Calu3 (cell line): Measurements from ENCODE around the gene SPEF1. TPM values are rescaled to one million over a fixed set of nuclear protein-coding genes. Genes with fewer than 3 reads are reported as not detected.

Experiments
- BruUV-seq: library from RNA; stranded (reverse); fragments of 400-500 nt; replicated peaks from 2 replicates; lab custom pipeline; 2021; lab: Mats Ljungman, UMichigan
- CTCF ChIA-PET: fragments of 300-600 bp; sonication (Branson Sonifier 250); formaldehyde crosslinking; loops from one replicate; lab custom pipeline; 2022; ENCODE audit warnings: antibody characterized with exemption; lab: Charles Lee
- DNase-seq: peaks from one replicate; pipeline ENCODE4 v3.0.0; 2022
- H3K27ac Mint-ChIP-seq: one replicate; pipeline ENCODE4 v1.8.0; 2022; ENCODE audit warnings: mixed read lengths; ENCODE audit not compliant: unreplicated experiment
- H3K27me3 Mint-ChIP-seq: one replicate; pipeline ENCODE4 v1.8.0; 2022; ENCODE audit warnings: mixed read lengths; ENCODE audit not compliant: unreplicated experiment
- H3K36me3 Mint-ChIP-seq: one replicate; pipeline ENCODE4 v1.8.0; 2022; ENCODE audit warnings: mild to moderate bottlenecking, moderate library complexity, mixed read lengths; ENCODE audit not compliant: insufficient read depth, unreplicated experiment
- H3K4me1 Mint-ChIP-seq: one replicate; pipeline ENCODE4 v1.8.0; 2022; ENCODE audit warnings: mild to moderate bottlenecking, low read depth, mixed read lengths; ENCODE audit not compliant: unreplicated experiment
- H3K4me3 Mint-ChIP-seq: one replicate; pipeline ENCODE4 v1.8.0; 2022; ENCODE audit warnings: mild to moderate bottlenecking, low read depth, moderate library complexity, mixed read lengths; ENCODE audit not compliant: unreplicated experiment
- H3K9me3 Mint-ChIP-seq: one replicate; pipeline ENCODE4 v1.8.0; 2022; ENCODE audit warnings: low read depth, mixed read lengths; ENCODE audit not compliant: unreplicated experiment
- intact Hi-C: fragments of 100-400 bp; cut with micrococcal nuclease; formaldehyde crosslinking; loops from one replicate; pipeline ENCODE4 v1.10.0; 2022; ENCODE audit not compliant: unreplicated experiment
- total RNA-seq: library from RNA; stranded (reverse); gene quantifications from 2 replicates; pipeline ENCODE4 v1.2.3, GENCODE V29; 2022
- TF ChIP-seq, protein P1 (sequence below): fragments of 200-600 bp; IDR thresholded peaks from one replicate; pipeline ENCODE4 v1.8.0; 2022; ENCODE audit warnings: antibody characterized with exemption; ENCODE audit not compliant: unreplicated experiment

Gene SPEF1
- total RNA-seq, 1 experiment from 2014 or later, result 0.28 TPM

DNA sequence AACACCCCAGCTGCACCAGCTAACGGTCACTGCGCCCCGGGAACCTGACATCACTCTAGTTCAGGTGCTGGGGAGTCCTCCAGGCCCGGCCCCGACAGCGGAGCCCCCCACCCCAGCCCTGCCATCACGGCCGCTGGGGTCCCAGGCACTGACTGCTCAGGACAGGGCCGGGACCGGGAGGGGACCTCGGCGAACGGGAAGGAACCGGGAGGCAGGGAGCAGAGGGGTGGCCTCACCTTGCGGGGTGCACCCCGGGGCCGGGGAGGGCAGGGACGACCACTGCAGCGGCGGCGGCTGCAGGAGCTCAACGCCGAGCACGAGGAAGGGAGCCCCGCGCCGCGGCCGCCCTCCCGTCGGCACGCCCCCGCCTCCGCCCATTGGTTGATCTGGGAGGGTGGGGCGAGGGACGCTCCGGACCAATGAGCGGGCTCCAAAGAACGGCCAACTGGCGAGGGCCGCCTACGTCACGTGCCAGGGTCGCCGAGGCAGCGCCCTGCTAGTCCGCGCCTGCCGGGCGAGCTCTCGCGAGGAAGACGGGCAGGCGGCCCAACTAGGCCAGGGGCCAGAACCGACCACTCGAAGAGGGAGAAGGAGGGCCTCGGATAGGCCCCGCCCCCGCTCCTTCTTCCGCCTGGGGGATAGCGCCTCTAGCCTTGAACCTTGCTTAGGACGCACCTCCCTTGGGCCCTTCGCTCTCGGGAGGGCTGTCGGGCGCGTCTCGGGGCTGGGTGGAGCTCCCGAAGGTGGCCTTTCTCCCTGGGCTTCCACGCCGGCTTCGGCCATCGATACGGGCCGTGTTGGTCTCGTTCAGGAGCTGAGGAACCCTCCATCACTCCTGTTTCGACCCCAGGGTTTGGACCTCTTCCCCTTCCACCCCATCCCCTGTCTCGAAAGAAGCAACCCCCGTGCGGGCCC, 13.6 kb downstream of the SPEF1 start, which contains the start of gene ADISSP:
ADISSP (minus strand) TSS at position 327 of the 915 bp plus-strand sequence. CDS start 7,653 bp downstream, outside the sequence.
- Mint-ChIP-seq H3K4me3 (peak within 1 kb of the TSS; percentile 78), H3K27ac (peak within 1 kb of the TSS; percentile 67), H3K4me1 (no peaks in the 10 kb centered on the region), H3K36me3 (peaks cover 29% of the 10 kb centered on the region), H3K9me3 (no peaks in the 10 kb centered on the region), H3K27me3 (no peaks in the 10 kb centered on the region)
- CTCF ChIA-PET, result interaction anchor here (0.6 to 1.6 kb wide), 9 partner anchors 10 to 223 kb away, joined by 3 to 6 read pairs (median 4); partner anchors contain the start of genes AP5S1, CDC25B and SPEF1
- intact Hi-C loops, result no loop called here
- BruUV-seq, result no TSS peak
- TF ChIP-seq, protein P1, sequence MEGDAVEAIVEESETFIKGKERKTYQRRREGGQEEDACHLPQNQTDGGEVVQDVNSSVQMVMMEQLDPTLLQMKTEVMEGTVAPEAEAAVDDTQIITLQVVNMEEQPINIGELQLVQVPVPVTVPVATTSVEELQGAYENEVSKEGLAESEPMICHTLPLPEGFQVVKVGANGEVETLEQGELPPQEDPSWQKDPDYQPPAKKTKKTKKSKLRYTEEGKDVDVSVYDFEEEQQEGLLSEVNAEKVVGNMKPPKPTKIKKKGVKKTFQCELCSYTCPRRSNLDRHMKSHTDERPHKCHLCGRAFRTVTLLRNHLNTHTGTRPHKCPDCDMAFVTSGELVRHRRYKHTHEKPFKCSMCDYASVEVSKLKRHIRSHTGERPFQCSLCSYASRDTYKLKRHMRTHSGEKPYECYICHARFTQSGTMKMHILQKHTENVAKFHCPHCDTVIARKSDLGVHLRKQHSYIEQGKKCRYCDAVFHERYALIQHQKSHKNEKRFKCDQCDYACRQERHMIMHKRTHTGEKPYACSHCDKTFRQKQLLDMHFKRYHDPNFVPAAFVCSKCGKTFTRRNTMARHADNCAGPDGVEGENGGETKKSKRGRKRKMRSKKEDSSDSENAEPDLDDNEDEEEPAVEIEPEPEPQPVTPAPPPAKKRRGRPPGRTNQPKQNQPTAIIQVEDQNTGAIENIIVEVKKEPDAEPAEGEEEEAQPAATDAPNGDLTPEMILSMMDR, result no peak
- peak; percentile 95 for DNase-seq

DNA sequence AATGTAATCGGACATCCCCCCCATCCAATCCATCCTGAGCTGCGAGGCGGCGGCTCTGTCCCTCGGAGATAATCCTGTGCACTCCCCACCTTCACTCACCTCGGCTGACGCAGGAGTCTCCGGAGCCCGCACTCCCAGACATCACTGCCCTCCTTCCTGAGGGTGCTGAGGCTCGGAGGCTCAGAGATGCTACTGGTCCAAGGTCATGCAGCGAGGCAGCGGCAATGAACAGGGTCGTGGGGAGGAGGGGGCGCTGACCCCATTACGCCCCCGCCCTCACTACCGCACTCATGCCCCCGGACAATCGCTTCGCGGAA, 14.2 kb downstream of the SPEF1 start:
- Mint-ChIP-seq H3K27me3 (no peaks in the 10 kb centered on the region), H3K36me3 (peaks cover 29% of the 10 kb centered on the region), H3K4me3 (peak overlapping the region; percentile 78), H3K4me1 (no peaks in the 10 kb centered on the region), H3K27ac (no peak overlapping the region), H3K9me3 (no peaks in the 10 kb centered on the region)
- intact Hi-C loops, result no loop called here
- TF ChIP-seq, protein P1, result no peak
- DNase-seq, result no peak
- CTCF ChIA-PET, result interaction anchor here (0.6 to 1.2 kb wide), 6 partner anchors 14 to 224 kb away, joined by 3 to 5 read pairs (median 4); partner anchors contain the start of genes AP5S1, CDC25B and SPEF1
- BruUV-seq, result TSS peak; percentile 56

DNA sequence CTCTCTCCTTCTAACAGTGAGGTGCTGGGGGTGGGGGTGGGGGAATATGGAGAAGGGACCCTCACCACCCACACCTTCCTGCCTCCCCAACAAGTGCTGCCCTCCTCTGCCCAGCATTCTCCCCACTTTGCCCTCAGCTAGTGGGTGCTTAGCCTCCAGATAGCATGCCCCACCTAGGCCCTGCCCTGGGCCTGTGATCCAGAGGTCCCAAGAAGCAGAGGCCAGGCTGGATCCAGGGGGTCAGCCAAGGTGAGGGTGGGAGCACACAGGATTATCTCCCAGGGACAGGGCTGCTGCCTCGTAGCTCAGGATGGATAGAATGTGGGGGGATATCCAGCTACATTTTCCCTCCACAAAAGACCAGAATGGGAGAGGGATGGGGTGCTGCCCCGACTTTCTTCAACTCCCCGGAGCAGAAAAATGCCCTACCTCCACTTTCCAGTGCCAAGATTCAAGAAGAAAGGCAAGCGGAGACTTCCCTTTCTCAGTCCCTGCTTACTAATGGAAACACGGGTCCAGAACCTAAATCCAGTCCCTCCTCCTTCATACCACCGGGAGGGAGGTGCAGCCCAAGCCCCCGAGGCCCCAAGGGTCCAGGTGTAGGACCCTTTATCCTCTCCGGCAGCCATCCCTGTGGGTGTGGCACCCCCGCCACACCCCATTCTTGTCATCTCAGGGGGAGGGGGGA, 14.7 kb downstream of the SPEF1 start:
- Mint-ChIP-seq H3K4me1 (no peaks in the 10 kb centered on the region), H3K27ac (no peak overlapping the region), H3K4me3 (peak overlapping the region; percentile 78), H3K9me3 (no peaks in the 10 kb centered on the region), H3K27me3 (no peaks in the 10 kb centered on the region), H3K36me3 (peaks cover 29% of the 10 kb centered on the region)
- TF ChIP-seq, protein P1, result no peak
- CTCF ChIA-PET, result interaction anchor here (0.7 kb wide), 1 partner anchor 203 kb away, joined by 5 read pairs; no protein-coding TSS in a partner anchor
- intact Hi-C loops, result no loop called here
- no TSS peak for BruUV-seq
- no peak for DNase-seq

DNA sequence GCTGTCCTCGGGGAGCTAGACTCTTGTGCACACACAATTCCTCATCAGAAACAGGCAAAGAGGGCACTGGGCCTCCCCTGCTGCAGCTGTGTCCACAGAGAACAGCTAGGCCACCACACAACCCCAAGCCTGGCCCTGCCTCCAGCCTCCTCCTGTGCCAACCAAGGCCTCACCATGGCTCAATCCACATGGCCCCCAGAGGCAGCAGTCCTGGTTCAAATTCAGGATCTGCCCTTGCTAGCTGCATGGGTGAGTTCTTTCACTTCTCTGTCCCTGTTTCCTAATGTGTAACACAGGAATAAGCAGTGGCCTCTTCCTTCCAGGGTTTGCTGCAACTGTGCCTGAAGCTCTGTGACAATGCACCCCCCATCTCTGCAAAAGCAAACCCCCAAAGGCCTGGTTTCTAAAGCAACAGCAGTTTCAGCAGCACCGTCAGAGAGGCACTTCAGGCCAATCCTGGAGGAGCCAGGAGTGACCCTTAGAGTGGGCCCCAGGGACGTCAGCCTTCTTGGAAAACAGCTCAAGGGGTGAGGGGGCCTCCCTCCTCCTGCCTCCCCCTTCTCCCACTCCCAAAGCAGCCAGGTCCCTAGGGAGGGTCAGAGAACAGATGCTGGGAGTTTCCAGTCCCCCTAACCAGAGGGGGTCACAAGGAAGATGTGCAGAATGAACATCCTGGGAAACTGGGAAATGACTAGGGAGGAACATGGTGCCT, 15.9 kb downstream of the SPEF1 start:
- no peaks in the 10 kb centered on the region for H3K9me3 Mint-ChIP-seq
- BruUV-seq, result no TSS peak
- CTCF ChIA-PET, result interaction anchor here (0.7 kb wide), 1 partner anchor 202 kb away, joined by 5 read pairs; no protein-coding TSS in a partner anchor
- no peaks in the 10 kb centered on the region for H3K4me1 Mint-ChIP-seq
- no peak overlapping the region for H3K27ac Mint-ChIP-seq
- no peaks in the 10 kb centered on the region for H3K27me3 Mint-ChIP-seq
- peaks cover 29% of the 10 kb centered on the region for H3K36me3 Mint-ChIP-seq
- DNase-seq, result no peak
- no peak overlapping the region for H3K4me3 Mint-ChIP-seq
- TF ChIP-seq, protein P1, result no peak
- intact Hi-C loops, result no loop called here
